Measurements from ENCODE around the gene ANXA3. TPM values are rescaled to one million over a fixed set of nuclear protein-coding genes. Genes with fewer than 3 reads are reported as not detected.

Gene ANXA3
- total and polyA plus RNA-seq, 2 donors (not counting 1 experiment from before 2014, with no cell fraction given): not detected

- POLR2A ChIA-PET: no interaction called here
- Histone ChIP-seq H3K9ac (ENCODE audit: low read length) (no peak overlapping the region), H3K4me2 (replicated peaks; ENCODE audit: low read depth, low read length, poor library complexity, severe bottlenecking) (no peak overlapping the region), H3K9me3 (ENCODE audit: control extremely low read depth in 1 of 3, control insufficient read depth in 2 of 3, insufficient read depth in 1 of 3, low read length in 2 of 3) (no peaks in the 10 kb centered on the region), H3K27me3 (replicated peaks in 1 of 4; ENCODE audit: control extremely low read depth in 1 of 4, control insufficient read depth in 3 of 4, insufficient read depth in 4 of 4, low read length in 3 of 4) (peaks cover 0 to 4% (median 0%) of the 10 kb centered on the region in 4 experiments), H3K4me1 (ENCODE audit: control insufficient read depth in 2 of 2, insufficient read depth in 2 of 2, low read length in 2 of 2) (no peaks in the 10 kb centered on the region), H3K27ac (ENCODE audit: low read length in 2 of 2) (no peak overlapping the region), H3K79me2 (ENCODE audit: control insufficient read depth, insufficient read depth, low read length) (no peaks in the 10 kb centered on the region), H4K20me1 (ENCODE audit: control insufficient read depth, insufficient read depth, low read length, poor library complexity, severe bottlenecking) (no peaks in the 10 kb centered on the region), H2AFZ (ENCODE audit: insufficient read depth, low read depth, low read length, poor library complexity, severe bottlenecking) (no peak overlapping the region), H3K36me3 (replicated peaks in 1 of 2; ENCODE audit: control extremely low read depth in 1 of 2, control insufficient read depth in 1 of 2, extremely low read depth in 1 of 2, insufficient read depth in 2 of 2, low read length in 1 of 2) (no peaks in the 10 kb centered on the region), H3K4me3 (ENCODE audit: control extremely low read depth in 1 of 5, extremely low read depth in 1 of 5, insufficient read depth in 1 of 5, low read depth in 2 of 5, low read length in 4 of 5) (no peak overlapping the region)
- no peak overlapping the region for H3K4me3 Mint-ChIP-seq
- TF ChIP-seq EZH2 (IDR thresholded peaks at IDR 0.05; ENCODE audit: borderline replicate concordance, insufficient read depth, low read depth, low read length, poor library complexity, severe bottlenecking): no peak
- TF ChIP-seq CTCF (IDR thresholded peaks at IDR 0.05): no peak
- ATAC-seq (ENCODE audit: low read depth) (no peak), DNase-seq (no peak)
- H3K27ac Mint-ChIP-seq: no peak overlapping the region
- H3K4me1 Mint-ChIP-seq: peaks cover 3% of the 10 kb centered on the region
- no peaks in the 10 kb centered on the region for H3K9me3 Mint-ChIP-seq (ENCODE audit: insufficient read depth)
- peaks cover 12% of the 10 kb centered on the region for H3K27me3 Mint-ChIP-seq
- intact Hi-C loops (cut with micrococcal nuclease): no loop called here
- CTCF ChIA-PET: no interaction called here
Measured at GRCh38 chr4:78561677-78562076, 10.1 kb downstream of the ANXA3 start.

- no peak for TF ChIP-seq CTCF (IDR thresholded peaks at IDR 0.05)
- no peak for TF ChIP-seq EZH2 (IDR thresholded peaks at IDR 0.05; ENCODE audit: borderline replicate concordance, insufficient read depth, low read depth, low read length, poor library complexity, severe bottlenecking)
- H3K27me3 ChIP-seq (replicated peaks in 1 of 4; ENCODE audit: control extremely low read depth in 1 of 4, control insufficient read depth in 3 of 4, insufficient read depth in 4 of 4, low read length in 3 of 4): peaks cover 0 to 4% (median 0%) of the 10 kb centered on the region in 4 experiments
- no peak overlapping the region for H3K4me2 ChIP-seq (replicated peaks; ENCODE audit: low read depth, low read length, poor library complexity, severe bottlenecking)
- H3K27ac ChIP-seq (ENCODE audit: low read length in 2 of 2): no peak overlapping the region
- intact Hi-C loops (cut with micrococcal nuclease): no loop called here
- H2AFZ ChIP-seq (ENCODE audit: insufficient read depth, low read depth, low read length, poor library complexity, severe bottlenecking): no peak overlapping the region
- H4K20me1 ChIP-seq (ENCODE audit: control insufficient read depth, insufficient read depth, low read length, poor library complexity, severe bottlenecking): no peaks in the 10 kb centered on the region
- DNase-seq (no peak), ATAC-seq (ENCODE audit: low read depth) (no peak)
- no peak overlapping the region for H3K9ac ChIP-seq (ENCODE audit: low read length)
- 86% methylated on average over 3 of the region's 4 CpGs for WGBS (ENCODE audit: insufficient coverage)
- Mint-ChIP-seq H3K27ac (no peak overlapping the region), H3K4me1 (peaks cover 3% of the 10 kb centered on the region), H3K27me3 (peaks cover 12% of the 10 kb centered on the region), H3K4me3 (no peak overlapping the region), H3K9me3 (ENCODE audit: insufficient read depth) (no peaks in the 10 kb centered on the region)
- CTCF ChIA-PET: no interaction called here
- no peaks in the 10 kb centered on the region for H3K36me3 ChIP-seq (replicated peaks in 1 of 2; ENCODE audit: control extremely low read depth in 1 of 2, control insufficient read depth in 1 of 2, extremely low read depth in 1 of 2, insufficient read depth in 2 of 2, low read length in 1 of 2)
- H3K79me2 ChIP-seq (ENCODE audit: control insufficient read depth, insufficient read depth, low read length): no peaks in the 10 kb centered on the region
- H3K4me3 ChIP-seq (ENCODE audit: control extremely low read depth in 1 of 5, extremely low read depth in 1 of 5, insufficient read depth in 1 of 5, low read depth in 2 of 5, low read length in 4 of 5): no peak overlapping the region
- POLR2A ChIA-PET: no interaction called here
- H3K4me1 ChIP-seq (ENCODE audit: control insufficient read depth in 2 of 2, insufficient read depth in 2 of 2, low read length in 2 of 2): no peaks in the 10 kb centered on the region
- no peaks in the 10 kb centered on the region for H3K9me3 ChIP-seq (ENCODE audit: control extremely low read depth in 1 of 3, control insufficient read depth in 2 of 3, insufficient read depth in 1 of 3, low read length in 2 of 3)
Measured at GRCh38 chr4:78562687-78563086, 11.1 kb downstream of the ANXA3 start.

Data from B cell (primary cell).